ENCODE results near the gene MEGF9.

- TF ChIP-seq EZH2 (IDR thresholded peaks at IDR 0.05; ENCODE audit: insufficient read depth, low read length) (no peak), CTCF (IDR thresholded peaks at IDR 0.05; ENCODE audit: insufficient read depth, low read depth, low read length) (no peak)
Observed at GRCh38 chr9:120702075-120702474, 12.2 kb downstream of the MEGF9 start.

All from astrocyte (in vitro differentiated cells and primary cell).